Neural progenitor cell (in vitro differentiated cells): Measurements from ENCODE around the gene NKAIN2. TPM values are rescaled to one million over a fixed set of nuclear protein-coding genes. Genes with fewer than 3 reads are reported as not detected.

ENCODE experiments used
- DNase-seq: peaks from one replicate; pipeline ENCODE4 v3.0.0-alpha.2; 2016; ENCODE audit warnings: low spot score
- H2AFZ ChIP-seq: fragments of 200-600 bp; sonication (generic); replicated peaks from 2 replicates; pipeline ENCODE4 v1.6.1; 2016; ENCODE audit warnings: antibody characterized with exemption
- H3F3A ChIP-seq: fragments of 200-600 bp; sonication (generic); 2 replicates; pipeline ENCODE4 v1.6.1; 2016; ENCODE audit warnings: antibody characterized with exemption, low read depth
- H3K27ac ChIP-seq: fragments of 200-600 bp; sonication (generic); 2 replicates; pipeline ENCODE4 v1.5.1; 2016; ENCODE audit warnings: mild to moderate bottlenecking
- H3K27me3 ChIP-seq: fragments of 200-600 bp; sonication (generic); 2 replicates; pipeline ENCODE4 v1.6.1; 2016; ENCODE audit warnings: mild to moderate bottlenecking, moderate library complexity
- H3K36me3 ChIP-seq: fragments of 200-600 bp; sonication (generic); 2 replicates; pipeline ENCODE4 v1.5.1; 2016
- H3K4me1 ChIP-seq: fragments of 200-600 bp; sonication (generic); 2 replicates; pipeline ENCODE4 v1.6.1; 2016; ENCODE audit warnings: mixed run types
- H3K4me2 ChIP-seq: fragments of 200-600 bp; sonication (generic); 2 replicates; pipeline ENCODE4 v1.6.1; 2016
- H3K4me3 ChIP-seq: fragments of 200-600 bp; sonication (generic); 2 replicates; pipeline ENCODE4 v1.5.1; 2016
- H3K79me2 ChIP-seq: fragments of 200-600 bp; sonication (generic); 2 replicates; pipeline ENCODE4 v1.6.1; 2016; ENCODE audit warnings: low read depth
- H3K9ac ChIP-seq: fragments of 200-600 bp; sonication (generic); 2 replicates; pipeline ENCODE4 v1.6.1; 2016
- H3K9me3 ChIP-seq: fragments of 200-600 bp; sonication (generic); 2 replicates; pipeline ENCODE4 v1.5.1; 2016; ENCODE audit warnings: low read depth
- H4K20me1 ChIP-seq: fragments of 200-600 bp; sonication (generic); 2 replicates; pipeline ENCODE4 v1.6.1; 2016; ENCODE audit warnings: low read depth
- H3K27ac Mint-ChIP-seq: 3 replicates; pipeline ENCODE4 v1.8.0; 2021; ENCODE audit warnings: mixed read lengths
- H3K27me3 Mint-ChIP-seq: 2 replicates; pipeline ENCODE4 v1.8.0; 2022; ENCODE audit warnings: low read depth, mild to moderate bottlenecking, inconsistent platforms, moderate library complexity, mixed read lengths; ENCODE audit not compliant: insufficient read depth
- H3K36me3 Mint-ChIP-seq: 3 replicates; pipeline ENCODE4 v1.8.0; 2021; ENCODE audit warnings: mixed read lengths
- H3K4me1 Mint-ChIP-seq: 3 replicates; pipeline ENCODE4 v1.8.0; 2021; ENCODE audit warnings: mixed read lengths
- H3K4me3 Mint-ChIP-seq: 3 replicates; pipeline ENCODE4 v1.8.0; 2021; ENCODE audit warnings: mild to moderate bottlenecking, moderate library complexity, mixed read lengths
- H3K9me3 Mint-ChIP-seq: 3 replicates; pipeline ENCODE4 v1.8.0; 2020; ENCODE audit warnings: mixed read lengths
- EZH2 ChIP-seq: fragments of 200-600 bp; sonication (generic); IDR thresholded peaks from 2 replicates; pipeline ENCODE4 v1.6.1; 2017; ENCODE audit warnings: antibody characterized with exemption, mild to moderate bottlenecking, moderate library complexity
- EZH2phosphoT487 ChIP-seq: fragments of 200-600 bp; sonication (generic); IDR thresholded peaks from 2 replicates; pipeline ENCODE4 v1.6.1; 2017; ENCODE audit warnings: antibody characterized with exemption
- total RNA-seq: library from RNA; depleted of rRNA; stranded (reverse); fragments of >200 nt; gene quantifications from 2 replicates; pipeline ENCODE4 v1.2.3, GENCODE V29; 2015; ENCODE audit warnings: low replicate concordance
- TF ChIP-seq, protein P1 (sequence below): fragments of 200-600 bp; sonication (generic); IDR thresholded peaks from 2 replicates; pipeline ENCODE4 v1.5.1; 2017; ENCODE audit warnings: antibody characterized with exemption, mild to moderate bottlenecking

Gene NKAIN2
- total RNA-seq, 1 donor from 2014 or later = 0.45 TPM

DNA sequence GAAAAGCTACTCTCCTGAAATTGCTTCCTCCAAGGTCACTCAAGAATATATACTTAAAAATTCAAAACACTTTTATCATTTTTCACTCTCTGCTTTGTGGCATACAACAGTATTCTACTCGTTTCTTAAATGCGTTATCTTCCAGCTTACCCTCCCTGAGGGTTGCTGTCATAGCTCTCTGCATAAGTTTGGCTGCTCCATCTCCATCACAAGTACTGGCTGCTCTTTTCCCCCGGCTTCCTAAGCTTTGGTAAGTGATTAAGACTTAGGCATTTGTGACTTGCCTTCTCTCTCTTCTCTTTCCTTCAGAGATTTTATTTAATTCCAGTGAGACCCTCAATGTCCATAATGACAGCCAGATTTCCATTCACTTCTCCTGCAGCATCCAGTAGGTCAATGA lies 128.3 kb downstream of the NKAIN2 start:
- peaks cover 4% of the 10 kb centered on the region for H3K4me1 Mint-ChIP-seq
- Histone ChIP-seq H3K9me3 (no peaks in the 10 kb centered on the region), H3K4me2 (no peak overlapping the region), H4K20me1 (no peaks in the 10 kb centered on the region), H3K27me3 (peaks cover 10% of the 10 kb centered on the region), H3K27ac (no peak overlapping the region), H3K4me1 (no peaks in the 10 kb centered on the region), H3K9ac (no peak overlapping the region), H2AFZ (no peak overlapping the region), H3F3A (no peaks in the 10 kb centered on the region), H3K79me2 (no peaks in the 10 kb centered on the region), H3K36me3 (no peaks in the 10 kb centered on the region), H3K4me3 (no peak overlapping the region)
- H3K27ac Mint-ChIP-seq = no peak overlapping the region
- no peaks in the 10 kb centered on the region for H3K36me3 Mint-ChIP-seq
- H3K4me3 Mint-ChIP-seq = no peak overlapping the region
- TF ChIP-seq, protein P1, sequence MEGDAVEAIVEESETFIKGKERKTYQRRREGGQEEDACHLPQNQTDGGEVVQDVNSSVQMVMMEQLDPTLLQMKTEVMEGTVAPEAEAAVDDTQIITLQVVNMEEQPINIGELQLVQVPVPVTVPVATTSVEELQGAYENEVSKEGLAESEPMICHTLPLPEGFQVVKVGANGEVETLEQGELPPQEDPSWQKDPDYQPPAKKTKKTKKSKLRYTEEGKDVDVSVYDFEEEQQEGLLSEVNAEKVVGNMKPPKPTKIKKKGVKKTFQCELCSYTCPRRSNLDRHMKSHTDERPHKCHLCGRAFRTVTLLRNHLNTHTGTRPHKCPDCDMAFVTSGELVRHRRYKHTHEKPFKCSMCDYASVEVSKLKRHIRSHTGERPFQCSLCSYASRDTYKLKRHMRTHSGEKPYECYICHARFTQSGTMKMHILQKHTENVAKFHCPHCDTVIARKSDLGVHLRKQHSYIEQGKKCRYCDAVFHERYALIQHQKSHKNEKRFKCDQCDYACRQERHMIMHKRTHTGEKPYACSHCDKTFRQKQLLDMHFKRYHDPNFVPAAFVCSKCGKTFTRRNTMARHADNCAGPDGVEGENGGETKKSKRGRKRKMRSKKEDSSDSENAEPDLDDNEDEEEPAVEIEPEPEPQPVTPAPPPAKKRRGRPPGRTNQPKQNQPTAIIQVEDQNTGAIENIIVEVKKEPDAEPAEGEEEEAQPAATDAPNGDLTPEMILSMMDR = no peak
- TF ChIP-seq EZH2phosphoT487 (no peak), EZH2 (no peak)
- no peak for DNase-seq
- no peaks in the 10 kb centered on the region for H3K27me3 Mint-ChIP-seq
- H3K9me3 Mint-ChIP-seq = no peaks in the 10 kb centered on the region

DNA sequence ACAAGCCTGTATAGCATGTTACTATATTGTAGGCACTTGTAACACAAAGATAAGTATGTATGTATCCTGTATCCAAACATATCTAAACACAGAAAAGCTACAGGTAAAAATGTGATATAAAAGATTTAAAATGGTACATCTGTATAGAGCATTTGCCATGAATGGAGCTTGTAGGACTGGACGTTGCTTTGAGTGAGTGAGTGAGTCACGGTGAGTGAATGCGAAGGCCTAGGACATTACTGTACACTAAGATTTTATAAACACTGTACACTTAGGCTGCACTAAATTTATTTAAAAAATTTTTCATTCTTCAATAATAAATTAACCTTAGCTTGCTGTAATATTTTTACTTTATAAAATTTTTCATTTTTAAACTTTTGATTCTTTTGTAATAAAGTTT lies 136.9 kb downstream of the NKAIN2 start:
- Mint-ChIP-seq H3K27me3 (no peaks in the 10 kb centered on the region), H3K36me3 (peaks cover 2% of the 10 kb centered on the region), H3K4me3 (no peak overlapping the region), H3K4me1 (peaks cover 18% of the 10 kb centered on the region), H3K27ac (no peak overlapping the region), H3K9me3 (peaks cover 2% of the 10 kb centered on the region)
- H3K9ac ChIP-seq = no peak overlapping the region
- H3K36me3 ChIP-seq = no peaks in the 10 kb centered on the region
- H3K4me2 ChIP-seq = no peak overlapping the region
- H3F3A ChIP-seq = no peaks in the 10 kb centered on the region
- H3K9me3 ChIP-seq = no peaks in the 10 kb centered on the region
- no peak overlapping the region for H3K27ac ChIP-seq
- no peaks in the 10 kb centered on the region for H3K4me1 ChIP-seq
- H3K27me3 ChIP-seq = no peaks in the 10 kb centered on the region
- no peak for TF ChIP-seq EZH2
- TF ChIP-seq EZH2phosphoT487 = no peak
- TF ChIP-seq, protein P1 = no peak
- H3K4me3 ChIP-seq = no peak overlapping the region
- no peak overlapping the region for H2AFZ ChIP-seq
- no peaks in the 10 kb centered on the region for H3K79me2 ChIP-seq
- no peaks in the 10 kb centered on the region for H4K20me1 ChIP-seq
- DNase-seq = no peak

DNA sequence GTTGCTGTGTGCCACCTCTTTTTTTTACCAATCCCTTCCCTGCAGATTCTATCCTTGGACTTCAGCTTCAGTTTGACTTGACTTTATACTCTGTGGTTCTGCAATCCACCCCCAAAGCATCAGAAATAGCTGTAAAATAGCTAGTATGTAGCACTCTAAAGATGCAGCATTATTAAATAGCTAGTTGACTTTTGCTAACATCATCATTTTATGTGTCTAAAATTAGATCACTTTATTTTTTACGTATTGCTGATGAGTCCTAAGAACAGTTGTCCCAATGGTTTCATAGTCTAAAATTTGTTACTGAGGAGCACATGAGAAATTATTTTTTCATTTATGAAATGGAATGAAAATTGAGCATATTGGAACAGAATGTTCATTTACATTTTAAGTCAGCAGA lies 138.2 kb downstream of the NKAIN2 start:
- Mint-ChIP-seq H3K9me3 (peaks cover 2% of the 10 kb centered on the region), H3K27me3 (no peaks in the 10 kb centered on the region), H3K4me1 (peaks cover 25% of the 10 kb centered on the region), H3K27ac (no peak overlapping the region), H3K4me3 (no peak overlapping the region), H3K36me3 (peaks cover 2% of the 10 kb centered on the region)
- H3K4me1 ChIP-seq = no peaks in the 10 kb centered on the region
- H3K27ac ChIP-seq = no peak overlapping the region
- no peaks in the 10 kb centered on the region for H3K79me2 ChIP-seq
- no peaks in the 10 kb centered on the region for H3F3A ChIP-seq
- H3K9ac ChIP-seq = no peak overlapping the region
- no peak overlapping the region for H3K4me2 ChIP-seq
- TF ChIP-seq EZH2 (no peak), EZH2phosphoT487 (no peak)
- TF ChIP-seq, protein P1 = no peak
- H4K20me1 ChIP-seq = no peaks in the 10 kb centered on the region
- H2AFZ ChIP-seq = no peak overlapping the region
- H3K9me3 ChIP-seq = no peaks in the 10 kb centered on the region
- no peaks in the 10 kb centered on the region for H3K27me3 ChIP-seq
- no peak overlapping the region for H3K4me3 ChIP-seq
- DNase-seq = no peak
- no peaks in the 10 kb centered on the region for H3K36me3 ChIP-seq
